Measurements from ENCODE around the gene GRHL1.

GRHL1 gene

DNA sequence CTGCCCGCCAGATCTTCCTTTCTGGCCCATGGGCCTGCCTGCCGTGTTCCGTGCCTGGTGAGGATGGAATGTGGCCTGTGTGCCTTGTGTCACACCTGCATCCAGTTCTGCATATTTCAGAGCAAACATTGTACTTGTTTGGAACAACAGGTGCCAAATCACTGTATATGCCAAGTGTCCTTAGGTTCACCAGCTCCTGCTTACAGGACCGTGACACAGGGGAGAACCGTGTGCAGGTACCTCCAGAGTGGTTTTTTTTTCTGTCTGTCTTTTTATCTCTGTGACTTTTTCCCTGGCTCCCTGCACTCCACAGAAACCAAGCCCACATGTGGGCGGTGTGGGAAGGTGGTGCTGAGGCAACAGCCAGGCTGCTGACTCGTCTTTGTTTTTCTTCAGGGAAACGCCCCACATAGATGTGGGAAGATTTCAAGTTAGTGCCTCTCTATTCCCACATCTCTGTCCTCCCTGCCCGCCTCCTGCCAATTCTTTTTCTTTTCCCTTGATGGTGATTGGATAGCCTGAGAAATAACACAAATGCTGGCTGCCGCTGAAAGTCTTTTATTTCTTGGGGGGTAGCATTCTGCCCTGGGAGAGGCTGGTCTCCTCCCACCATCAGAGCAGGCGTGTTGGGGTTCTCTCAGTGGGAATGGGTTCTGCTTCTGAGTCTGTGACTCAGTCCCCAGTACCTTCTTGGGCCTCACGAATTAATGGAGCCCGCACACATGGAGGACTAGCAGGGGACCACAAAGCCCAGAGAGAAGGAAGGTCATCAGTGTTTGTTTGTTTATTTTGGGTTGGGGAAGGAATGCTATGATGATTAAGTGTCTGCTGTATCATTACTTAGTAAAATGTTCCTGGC, 21.4 kb downstream of the GRHL1 start:
- DNase-seq (ENCODE audit: low read depth in 2 of 2) = no peak

DNA sequence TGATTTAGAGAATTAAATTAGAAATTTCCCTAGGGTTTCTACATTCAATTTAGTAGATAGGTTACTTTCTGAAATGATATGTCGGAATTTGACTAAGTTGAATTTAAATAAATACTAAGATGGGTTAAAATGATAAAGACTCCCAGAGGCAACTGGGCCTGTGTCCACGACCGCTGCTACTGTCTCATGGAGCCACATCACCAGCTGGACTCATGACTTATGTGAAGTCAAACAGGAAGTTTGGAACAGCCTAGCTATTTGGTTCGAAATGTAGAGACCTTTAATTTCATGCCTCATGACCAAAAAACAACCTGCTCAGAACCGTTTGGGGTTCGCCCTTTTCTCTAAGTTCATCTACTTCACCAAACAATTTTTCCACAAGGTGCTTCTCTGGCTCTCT, 22.2 kb downstream of the GRHL1 start:
- no peak for DNase-seq (ENCODE audit: low read depth in 2 of 2)

DNA sequence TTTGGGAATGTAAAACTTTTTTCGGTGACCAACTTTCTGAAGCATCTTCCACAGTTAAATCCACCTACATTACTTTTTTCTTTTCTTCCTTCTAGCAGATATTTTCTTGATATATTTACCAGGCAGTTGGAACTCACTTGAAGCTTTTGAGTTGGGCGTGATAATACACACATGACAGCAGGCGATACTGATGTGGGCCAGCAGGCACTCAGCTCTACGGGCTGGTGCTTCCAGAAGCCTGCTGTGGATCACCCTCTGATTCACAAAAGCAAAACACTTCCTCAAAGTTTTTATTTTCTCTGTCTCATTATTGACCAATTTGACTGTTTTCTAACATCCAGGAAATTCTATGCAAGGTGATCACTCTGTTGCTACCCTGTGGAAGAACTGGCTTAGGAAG, 22.9 kb downstream of the GRHL1 start:
- no peak for DNase-seq (ENCODE audit: low read depth in 2 of 2)

DNA sequence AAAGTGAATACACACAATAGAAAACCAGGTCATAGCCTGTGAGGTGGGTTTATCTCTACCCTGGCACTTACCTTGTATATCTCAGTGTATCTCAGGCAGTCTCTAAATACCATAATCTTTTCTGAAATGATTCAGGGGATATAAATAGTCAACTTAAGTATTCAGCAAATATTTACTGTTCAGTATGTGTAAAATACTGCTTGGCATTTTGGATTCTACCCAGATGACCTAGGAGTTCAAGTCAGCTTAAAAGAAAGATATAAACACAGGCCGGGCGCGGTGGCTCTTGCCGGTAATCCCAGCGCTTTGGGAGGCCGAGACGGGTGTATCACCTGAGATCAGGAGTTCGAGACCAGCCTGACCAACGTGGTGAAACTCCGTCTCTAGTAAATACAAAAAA, 23.8 kb downstream of the GRHL1 start:
- DNase-seq (ENCODE audit: low read depth in 2 of 2) = no peak

DNA sequence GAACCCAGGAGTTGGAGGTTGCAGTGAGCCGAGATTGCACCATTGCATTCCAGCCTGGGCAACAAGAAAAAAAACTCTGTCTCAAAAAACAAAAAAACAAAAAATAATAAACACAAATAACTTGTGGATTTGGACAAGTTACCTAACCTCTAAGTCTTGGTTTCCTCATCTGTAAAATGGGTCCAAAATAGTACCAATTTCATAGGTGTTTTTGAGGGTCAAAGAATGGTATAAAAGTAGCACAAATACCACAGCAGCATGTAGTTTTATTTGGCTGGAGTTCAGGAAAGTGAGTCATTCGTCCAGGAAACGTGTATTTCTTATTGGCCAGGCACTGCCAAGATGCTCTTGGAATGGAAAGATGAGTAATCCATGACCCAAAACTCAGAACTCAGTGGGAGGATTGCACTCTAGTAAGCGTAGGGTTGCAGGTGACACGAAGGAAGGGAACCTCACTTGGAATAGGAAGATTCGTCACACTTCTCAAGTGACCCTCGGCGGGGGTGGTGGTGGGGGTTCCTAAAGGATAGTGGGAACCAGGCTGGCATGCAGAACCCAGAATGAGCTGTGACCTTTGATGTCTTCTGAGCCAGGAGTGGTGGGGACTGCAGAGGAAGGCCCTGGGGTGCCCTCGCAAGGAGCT, 24.4 kb downstream of the GRHL1 start:
- no peak for DNase-seq (ENCODE audit: low read depth in 2 of 2)

DNA sequence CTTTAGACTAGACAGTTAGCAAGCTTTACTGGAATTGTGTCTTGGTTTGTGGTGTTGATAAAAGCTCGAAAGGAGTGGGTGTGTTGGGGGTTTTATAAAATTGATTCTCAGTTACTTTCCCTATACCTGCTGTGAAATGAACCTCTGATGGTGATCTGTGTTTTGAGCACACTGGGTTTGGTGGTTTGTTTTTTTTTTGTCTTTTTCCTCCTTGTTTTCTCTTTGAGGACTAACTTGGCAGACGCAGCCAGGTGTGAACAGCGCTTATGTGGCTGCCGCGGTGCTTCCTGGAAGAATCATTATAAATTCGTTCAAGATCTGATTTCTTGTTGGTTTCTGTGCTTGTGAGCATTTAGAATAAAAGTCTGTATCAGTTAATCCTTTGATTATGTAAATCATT, 28.5 kb downstream of the GRHL1 start:
- DNase-seq (ENCODE audit: low read depth in 2 of 2) = no peak

DNA sequence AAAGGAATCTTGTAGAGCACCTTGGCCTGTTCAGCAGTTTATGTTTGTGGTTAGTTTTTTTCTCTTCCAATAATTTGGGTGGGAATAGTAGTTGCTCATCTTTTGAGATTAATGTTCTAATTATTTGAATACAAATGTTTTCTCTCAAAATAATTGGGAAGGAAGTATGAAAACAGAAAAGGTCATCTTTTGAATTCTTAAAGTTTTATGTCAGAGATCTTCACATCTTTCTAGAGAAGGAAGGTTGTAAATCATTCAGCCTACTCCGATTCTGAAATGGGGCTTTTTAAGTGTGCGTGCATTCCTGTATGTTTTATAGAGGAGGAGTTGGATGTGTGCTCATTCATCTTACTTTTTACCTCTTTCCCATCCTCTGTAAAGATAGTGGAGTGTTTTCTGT, 29.0 kb downstream of the GRHL1 start:
- no peak for DNase-seq (ENCODE audit: low read depth in 2 of 2)

DNA sequence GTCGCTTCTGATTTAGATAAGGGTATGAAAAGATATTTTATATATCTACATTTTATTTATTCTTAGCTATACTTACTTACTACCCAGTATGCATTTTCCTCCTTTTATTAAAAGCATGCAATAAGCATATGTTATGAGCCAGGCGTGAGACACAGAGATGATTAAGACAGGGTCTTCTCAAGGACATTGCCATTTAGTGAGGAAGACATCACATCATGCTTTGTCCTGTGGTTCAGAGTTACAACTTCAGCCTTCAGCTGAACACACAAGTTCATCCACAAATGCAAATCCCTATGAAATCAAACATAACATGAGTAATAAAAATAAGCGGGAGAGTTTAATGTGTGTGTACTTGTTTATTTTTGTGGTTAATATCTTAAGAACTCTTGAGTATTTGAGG, 30.2 kb downstream of the GRHL1 start:
- DNase-seq (ENCODE audit: low read depth in 2 of 2) = no peak

DNA sequence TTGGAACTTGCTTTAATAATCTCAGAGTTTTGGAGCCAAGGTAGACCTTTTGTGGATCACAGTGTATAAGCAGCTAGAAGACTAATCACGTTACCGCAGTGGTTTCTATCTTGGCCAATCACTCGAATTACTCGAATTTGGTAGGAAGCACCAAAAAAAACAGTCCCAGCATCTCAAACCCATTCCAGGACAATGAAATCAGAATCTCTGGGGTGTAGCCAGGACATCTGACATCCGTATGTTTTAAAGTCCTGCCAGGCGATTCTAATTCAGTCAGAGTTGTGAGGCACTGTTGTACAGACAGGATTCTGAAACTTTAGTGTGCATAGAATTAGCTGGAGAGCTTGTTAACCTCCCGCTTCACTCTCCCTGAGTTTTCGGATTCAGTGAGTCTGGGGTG, 30.8 kb downstream of the GRHL1 start:
- DNase-seq (ENCODE audit: low read depth in 2 of 2) = no peak

DNA sequence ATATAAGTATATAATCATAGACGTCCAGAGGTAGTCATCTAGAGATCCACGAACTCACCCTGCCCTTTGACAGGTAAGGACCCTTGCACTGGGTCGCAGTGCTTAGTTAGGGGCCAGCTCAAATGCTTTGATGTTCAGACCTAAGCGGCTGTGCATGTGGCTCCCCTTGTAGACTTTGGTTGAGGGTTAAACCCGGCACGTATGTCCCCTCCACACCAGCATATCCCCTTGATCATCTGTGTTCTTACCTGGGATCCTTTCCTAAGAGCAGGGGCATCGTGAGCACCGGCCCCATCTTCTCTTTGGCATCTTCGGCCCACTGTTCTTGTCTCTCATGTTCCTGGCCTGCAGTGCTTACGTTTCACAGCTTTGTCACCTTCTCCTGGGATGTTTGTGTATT, 31.4 kb downstream of the GRHL1 start:
- DNase-seq (ENCODE audit: low read depth in 2 of 2) = no peak

DNA sequence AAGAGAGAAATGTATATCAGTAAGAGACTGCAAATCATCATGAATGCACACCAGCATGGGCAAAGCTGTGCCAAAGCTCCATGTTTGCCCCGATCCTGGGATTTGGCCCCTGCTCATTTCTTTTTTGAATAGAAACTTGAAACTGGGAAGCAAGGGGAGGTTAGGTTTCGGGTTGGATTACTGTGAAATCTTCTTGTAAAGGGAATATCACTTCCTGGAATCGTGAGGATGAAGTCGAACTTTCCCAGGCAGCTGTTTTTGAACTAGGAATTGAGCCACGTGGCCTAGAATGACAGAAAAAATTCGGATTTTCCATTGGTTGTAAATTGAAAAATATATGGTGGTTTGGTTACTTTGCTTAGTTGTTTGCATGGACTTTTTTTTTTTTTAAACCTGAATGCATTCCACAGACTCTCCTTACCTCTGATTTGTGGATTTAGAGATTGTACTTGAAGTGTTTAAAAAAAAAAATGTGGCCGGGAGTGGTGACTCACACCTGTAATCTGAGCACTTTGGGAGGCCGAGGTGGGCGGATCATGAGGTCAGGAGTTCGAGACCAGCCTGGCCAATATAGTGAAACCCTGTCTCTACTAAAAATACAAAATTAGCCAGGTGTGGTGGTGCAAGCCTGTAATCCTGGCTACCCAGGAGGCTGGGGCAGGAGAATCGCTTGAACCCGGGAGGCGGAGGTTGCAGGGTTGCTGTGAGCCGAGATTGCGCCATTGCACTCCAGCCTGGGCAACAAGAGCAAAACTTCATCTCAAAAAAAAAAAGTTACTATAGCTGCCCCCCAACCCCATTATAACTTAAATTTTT, 32.1 kb downstream of the GRHL1 start:
- DNase-seq (ENCODE audit: low read depth in 2 of 2) = no peak

DNA sequence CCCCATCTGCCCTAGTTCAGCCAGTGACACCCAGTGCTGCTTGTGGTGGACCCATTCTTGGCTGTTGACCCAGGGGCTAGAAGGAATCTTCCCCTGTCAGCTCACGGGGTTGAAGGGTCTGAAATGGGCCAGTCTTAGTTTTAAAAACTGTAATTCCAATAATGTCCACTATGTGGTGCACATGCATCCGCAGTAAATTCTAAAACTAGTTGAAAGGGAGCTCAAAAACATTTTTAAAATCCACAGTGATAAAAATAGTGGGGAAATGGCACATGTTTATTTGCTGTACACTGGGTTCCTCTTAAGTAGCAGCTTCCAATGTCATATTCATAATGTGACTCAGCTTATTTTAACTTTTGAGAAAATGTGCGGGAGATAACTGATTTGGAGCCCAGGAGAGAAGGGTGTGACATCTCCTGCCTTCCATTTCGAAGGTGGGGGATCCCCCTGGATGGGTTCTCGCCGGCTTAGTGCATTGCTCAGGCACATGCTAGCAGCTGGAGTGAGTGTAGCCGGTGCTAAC, 32.8 kb downstream of the GRHL1 start:
- DNase-seq (ENCODE audit: low read depth in 2 of 2) = no peak

DNA sequence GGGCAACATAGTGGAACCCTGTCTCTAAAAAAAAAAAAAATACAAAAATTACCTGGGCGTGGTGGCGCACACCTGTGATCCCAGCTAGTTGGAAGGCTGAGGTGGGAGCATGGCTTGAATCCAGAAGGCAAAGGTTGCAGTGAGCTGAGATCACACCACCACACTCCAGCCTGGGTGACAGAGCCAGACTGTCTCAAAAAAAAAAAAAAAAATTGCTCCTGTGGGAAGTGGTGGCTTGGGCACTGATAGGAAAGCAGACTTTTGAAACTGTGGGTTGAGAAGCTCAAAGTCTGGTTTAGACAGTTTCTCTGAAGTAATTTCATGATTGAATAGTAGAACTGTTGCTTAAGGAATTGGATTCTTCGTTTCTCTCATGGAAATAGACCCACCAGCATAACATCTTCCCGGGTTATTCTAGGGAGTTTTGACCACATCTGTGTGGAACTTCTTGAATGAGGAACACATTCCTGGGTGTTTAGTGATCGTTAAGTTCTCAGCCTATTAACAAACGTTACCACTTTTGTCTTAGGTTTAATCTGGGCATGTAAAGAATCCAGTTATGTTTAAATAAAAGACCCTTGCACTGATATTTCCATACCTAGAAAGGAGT, 33.5 kb downstream of the GRHL1 start:
- no peak for DNase-seq (ENCODE audit: low read depth in 2 of 2)

DNA sequence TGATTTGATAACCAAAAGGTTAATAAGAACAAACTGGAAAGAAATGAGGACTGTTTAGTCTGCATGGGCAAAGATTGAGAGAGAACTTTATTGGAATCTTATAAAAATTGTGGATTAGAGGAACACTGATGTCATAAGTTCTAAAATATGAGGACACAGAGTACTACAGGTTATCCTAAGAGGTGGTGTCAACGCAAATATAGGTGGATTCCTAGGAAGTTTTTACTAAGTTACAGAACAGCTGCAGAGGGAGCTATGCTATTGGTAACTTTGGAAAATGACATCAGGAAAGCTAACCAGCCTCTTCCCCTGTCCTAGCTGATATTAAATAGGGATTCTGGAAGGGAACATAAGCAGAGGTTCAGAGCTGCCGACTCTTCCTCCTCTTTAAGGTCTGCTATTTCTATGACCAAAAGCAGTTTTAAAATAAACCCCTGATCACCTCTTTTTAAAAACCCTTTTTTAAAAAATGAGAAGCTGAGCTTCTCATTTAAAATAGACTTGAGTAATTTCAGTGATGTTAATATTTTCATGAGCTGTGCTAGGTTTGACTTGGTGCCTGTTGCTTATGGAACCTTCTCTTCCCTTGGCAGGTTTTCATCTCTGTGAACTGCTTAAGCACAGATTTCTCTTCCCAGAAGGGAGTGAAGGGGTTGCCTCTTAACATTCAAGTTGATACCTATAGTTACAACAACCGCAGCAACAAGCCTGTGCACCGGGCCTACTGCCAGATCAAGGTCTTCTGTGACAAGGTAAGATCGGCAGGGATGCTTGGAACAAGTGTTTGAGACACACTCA, 34.2 kb downstream of the GRHL1 start:
- DNase-seq (ENCODE audit: low read depth in 2 of 2) = no peak

DNA sequence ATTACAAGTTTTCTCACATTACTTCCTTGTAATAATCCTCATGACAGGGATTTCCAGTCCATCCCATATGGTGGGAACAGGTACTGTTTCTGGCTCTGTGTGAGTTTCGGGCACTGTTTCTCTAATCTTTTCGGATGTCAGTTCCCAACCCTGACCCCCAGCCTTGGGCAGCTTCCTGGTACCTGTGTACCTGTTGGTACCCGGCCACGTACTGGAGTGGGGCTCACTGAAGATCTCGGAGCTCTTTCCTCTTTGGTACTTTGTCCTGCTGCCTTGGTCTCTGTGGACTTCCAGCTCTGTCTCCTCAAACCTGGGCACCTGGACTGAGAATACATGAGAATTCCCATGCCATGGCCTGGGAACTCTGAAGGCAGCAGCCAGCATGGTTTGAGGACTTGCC, 36.8 kb downstream of the GRHL1 start:
- DNase-seq (ENCODE audit: low read depth in 2 of 2) = no peak

DNA sequence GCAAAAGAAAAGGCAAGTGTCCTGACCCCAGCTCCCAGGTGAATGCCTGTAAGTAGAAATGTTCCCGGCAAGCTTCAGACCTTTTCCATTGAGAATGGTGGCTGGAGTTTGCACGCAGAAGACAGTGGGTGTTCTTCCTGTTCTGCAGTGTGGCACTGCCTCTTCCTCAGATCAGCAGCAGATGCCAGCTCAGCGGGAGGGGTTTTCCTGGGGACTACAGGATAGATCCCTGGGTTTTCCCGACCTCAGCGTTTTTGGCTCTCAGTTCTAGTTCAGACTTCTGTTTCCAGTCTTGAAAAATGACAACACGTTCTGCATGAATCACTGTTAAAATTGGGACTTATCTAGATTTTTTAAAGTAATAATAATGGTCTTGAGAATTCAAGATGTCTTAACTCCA, 39.2 kb downstream of the GRHL1 start:
- DNase-seq (ENCODE audit: low read depth in 2 of 2) = no peak

DNA sequence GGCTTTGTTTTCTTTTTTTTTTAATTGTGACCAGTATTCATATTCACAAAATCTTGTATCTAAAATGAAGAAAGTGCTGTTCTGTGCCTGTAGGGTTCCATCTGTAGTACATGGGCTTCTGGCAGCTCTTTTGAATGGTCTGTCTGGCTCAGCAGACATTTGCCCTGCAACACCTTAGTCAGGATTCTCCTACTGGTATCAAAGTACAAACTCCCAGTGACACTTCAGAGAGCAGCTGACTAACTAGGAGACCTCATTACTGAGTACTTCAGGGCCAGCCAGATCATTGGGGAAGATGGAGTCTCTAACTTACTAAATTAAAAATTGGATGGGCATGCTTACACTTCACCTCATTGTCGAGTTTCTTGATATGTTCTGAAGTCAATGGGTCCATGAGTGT, 39.7 kb downstream of the GRHL1 start:
- no peak for DNase-seq (ENCODE audit: low read depth in 2 of 2)

DNA sequence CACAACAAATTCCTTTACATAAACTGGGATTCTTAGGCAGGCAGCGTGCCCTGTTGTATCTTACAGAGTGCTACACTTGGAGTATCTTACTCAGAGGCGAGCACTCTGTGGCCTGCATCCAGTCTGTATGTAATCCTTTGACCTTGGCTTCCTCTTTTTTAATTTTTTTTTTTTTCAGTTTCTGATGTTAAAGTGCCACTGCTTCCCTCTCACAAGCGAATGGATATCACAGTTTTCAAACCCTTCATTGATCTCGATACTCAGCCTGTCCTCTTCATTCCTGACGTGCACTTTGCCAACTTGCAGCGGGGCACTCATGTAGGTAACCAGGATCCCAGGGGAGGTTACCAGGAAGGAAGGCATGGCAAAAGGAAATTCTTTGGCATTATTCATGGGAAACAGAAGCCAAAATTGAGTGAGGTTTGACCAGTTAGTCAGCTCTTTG, 40.4 kb downstream of the GRHL1 start:
- DNase-seq (ENCODE audit: low read depth in 2 of 2) = no peak

DNA sequence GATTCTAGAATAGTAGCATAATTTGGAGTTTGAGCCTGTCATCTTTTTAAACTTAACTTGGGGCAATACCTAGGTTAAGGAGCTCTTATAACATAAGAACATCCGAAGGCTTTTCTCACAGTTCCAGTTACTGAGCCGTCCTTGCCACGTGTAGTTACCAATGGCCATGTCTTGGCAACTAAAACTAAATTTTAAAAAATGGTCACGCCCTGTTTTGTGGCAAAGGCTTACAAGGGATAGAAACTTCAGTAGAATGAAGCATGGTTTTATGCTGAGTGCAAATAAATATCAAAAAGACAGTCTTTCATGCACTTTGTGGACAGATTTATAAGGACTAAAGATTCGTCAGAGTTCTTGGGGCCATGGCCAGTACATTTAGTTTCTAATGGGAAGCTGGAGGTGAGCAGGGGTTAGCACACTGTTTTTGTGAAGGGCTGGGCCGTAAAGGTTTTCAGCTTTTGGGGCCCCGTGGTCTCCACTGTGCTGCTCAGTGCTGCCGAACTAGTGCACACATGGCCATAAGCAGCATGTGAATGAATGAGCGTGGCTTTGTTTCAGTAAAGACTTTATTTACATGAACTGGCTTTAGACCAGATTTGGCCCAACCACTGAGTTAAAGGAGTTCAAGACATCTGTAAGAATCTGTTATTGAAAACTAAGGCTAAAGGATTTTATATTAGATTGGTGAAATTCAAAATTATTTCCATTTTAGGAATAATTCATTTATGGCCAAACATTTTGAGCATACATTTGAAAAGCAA, 41.1 kb downstream of the GRHL1 start:
- no peak for DNase-seq (ENCODE audit: low read depth in 2 of 2)

DNA sequence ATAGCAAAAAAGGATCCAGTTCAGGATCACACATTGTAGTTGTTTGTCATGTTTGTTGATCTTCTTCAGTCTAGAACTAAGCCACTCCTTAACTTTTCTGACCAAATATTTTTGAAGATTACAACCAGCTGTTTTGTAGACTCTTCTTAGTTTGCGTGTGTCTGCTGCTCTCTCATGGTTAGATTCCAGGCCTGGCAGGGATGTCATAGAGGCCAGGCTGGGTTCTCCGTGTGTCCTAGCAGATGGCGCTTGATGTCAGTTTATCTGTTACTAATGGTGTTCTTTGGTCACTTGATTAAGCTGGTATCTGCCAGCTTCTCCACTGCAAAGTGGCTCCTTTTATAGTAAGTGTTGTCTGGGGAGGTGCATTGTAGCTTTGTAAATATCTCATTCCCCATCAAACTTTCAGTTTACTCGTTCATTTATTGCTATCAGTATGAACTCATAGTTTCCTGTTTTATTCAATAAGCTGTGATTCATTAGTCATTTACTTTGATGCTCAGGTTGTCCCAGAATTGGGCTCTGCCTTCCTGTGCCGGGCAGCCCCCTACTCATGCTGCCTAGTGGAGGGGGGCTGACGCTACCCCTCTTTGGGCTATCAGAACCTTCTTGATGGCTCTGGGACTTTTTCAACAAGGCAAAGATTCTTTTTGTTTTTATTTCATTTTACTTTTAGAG, 42.1 kb downstream of the GRHL1 start:
- DNase-seq (ENCODE audit: low read depth in 2 of 2) = no peak
